T-helper 2 cell treated with Interferon-gamma antibody and Interleukin-4, amounts not matched to agents 5 μg/mL and 100 μg/mL, for 36 hours (primary cell): ENCODE results near the gene PLIN1.
A peak's percentile ranks its signal among the peaks of the same experiment; 100 is the strongest.
"Not testable (repeated sequence)": the region's sequence is repeated elsewhere in the genome, so short reads cannot be mapped to it uniquely, and the experiment has no call there.

Experiments
- DNase-seq: peaks from one replicate; pipeline ENCODE4 v3.0.0; 2021; ENCODE audit warnings: low spot score
- H3K27ac Mint-ChIP-seq: one replicate; pipeline ENCODE4 v1.8.0; 2021; ENCODE audit warnings: mild to moderate bottlenecking, mixed read lengths
- H3K27me3 Mint-ChIP-seq: one replicate; pipeline ENCODE4 v1.8.0; 2021; ENCODE audit warnings: low read depth, mixed read lengths
- H3K36me3 Mint-ChIP-seq: one replicate; pipeline ENCODE4 v1.8.0; 2021; ENCODE audit warnings: low read depth, mixed read lengths
- H3K4me1 Mint-ChIP-seq: one replicate; pipeline ENCODE4 v1.8.0; 2021; ENCODE audit warnings: low read depth, mixed read lengths
- H3K4me3 Mint-ChIP-seq: one replicate; pipeline ENCODE4 v1.8.0; 2022; ENCODE audit warnings: mild to moderate bottlenecking, moderate library complexity, mixed read lengths
- H3K9me3 Mint-ChIP-seq: one replicate; pipeline ENCODE4 v1.8.0; 2021; ENCODE audit warnings: mixed read lengths

PLIN1 gene

DNA sequence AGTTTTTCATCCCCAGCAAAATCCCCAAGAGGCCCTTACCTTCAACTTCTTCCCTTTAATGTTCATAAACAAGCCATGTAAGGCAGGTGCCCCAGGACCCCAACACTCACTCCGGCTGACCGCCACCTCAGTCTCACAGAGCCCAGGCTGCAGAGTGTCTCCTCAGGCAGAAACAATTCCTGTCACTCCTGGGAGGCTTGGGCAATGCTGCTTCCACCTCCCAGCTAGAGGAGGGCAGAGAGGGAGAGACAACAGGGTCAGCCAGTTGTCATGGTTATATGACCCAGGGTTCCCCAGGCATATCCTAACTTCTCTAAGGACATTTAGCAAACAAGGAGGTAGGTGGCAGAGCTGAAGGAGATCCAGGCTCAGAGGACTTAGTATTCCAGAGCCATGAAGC is at the start of gene PLIN1:
TSS of gene PLIN1 (minus strand) at position 156 of the 400 bp plus-strand sequence. CDS start 1,878 bp downstream, outside the sequence.
- Mint-ChIP-seq H3K4me3 (no peak within 1 kb of the TSS), H3K27me3 (peaks cover 9% of the 10 kb centered on the region)

DNA sequence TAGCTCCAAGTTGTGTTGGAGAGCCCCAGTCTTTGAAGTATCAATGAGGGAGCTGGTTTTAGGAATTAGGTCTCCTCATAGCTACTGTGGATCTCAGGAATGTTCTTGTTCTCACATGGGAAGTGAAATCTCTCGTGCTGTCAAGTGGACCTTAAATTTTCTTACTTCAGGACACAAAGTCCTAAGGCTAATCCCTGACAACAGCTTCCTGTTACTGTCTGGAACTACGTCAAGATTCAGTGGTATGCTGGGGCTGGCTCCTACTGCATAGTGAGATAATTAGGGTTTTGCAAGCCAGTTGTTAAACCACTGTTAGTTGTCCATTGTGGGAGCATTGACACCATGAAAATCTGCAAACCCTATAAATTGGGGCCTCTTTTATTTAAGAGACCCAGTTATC is 49.1 kb upstream of the PLIN1 start:
- Mint-ChIP-seq H3K4me3 (no peak overlapping the region), H3K27me3 (peaks cover 12% of the 10 kb centered on the region), H3K4me1 (no peaks in the 10 kb centered on the region), H3K36me3 (no peaks in the 10 kb centered on the region), H3K27ac (no peak overlapping the region), H3K9me3 (no peaks in the 10 kb centered on the region)
- no peak for DNase-seq

More for the DNA sequence above, at the start of gene PLIN1:
- Mint-ChIP-seq H3K9me3 (no peaks in the 10 kb centered on the region), H3K4me1 (no peaks in the 10 kb centered on the region), H3K27ac (no peak within 1 kb of the TSS), H3K36me3 (no peaks in the 10 kb centered on the region)
- DNase-seq, result no peak

DNA sequence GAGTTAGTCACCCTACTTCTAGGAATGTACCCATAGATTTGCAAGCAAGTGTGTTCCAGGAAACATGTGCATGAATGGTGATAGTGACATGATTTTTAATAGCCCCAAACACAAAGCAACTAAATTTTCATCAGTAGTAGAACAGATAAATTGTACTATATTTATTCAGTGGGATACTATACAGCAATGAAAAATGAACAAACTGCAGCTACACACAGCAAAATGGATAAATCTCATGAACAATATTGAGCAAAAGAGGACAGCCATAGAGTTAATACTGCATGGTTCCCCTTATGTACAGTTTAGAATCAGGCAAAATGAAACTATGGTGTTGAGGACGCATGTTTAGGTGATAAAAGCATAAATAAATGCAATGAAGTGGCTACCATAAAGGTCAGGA is 45.9 kb upstream of the PLIN1 start:
- Mint-ChIP-seq H3K27ac (no peak overlapping the region), H3K27me3 (peaks cover 16% of the 10 kb centered on the region), H3K4me3 (no peak overlapping the region), H3K4me1 (no peaks in the 10 kb centered on the region), H3K9me3 (no peaks in the 10 kb centered on the region), H3K36me3 (no peaks in the 10 kb centered on the region)
- DNase-seq, result no peak

DNA sequence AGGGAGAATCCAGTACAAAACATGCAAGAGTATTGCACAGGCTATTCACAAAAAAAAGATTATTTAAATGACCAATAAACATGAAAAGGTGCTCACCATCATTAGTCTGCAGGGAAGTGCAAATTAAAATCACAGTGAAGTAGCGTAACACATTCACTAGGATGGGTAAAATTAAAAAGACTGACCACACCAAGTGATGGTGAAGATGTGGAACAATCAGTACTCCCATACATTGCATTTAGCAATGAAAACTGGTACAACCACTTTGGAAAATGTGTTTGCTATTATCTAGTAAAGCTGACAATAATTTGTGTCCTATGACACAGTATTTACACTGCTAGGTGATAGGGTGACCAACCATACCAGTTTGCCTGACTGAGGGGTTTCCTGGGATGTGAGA is 45.5 kb upstream of the PLIN1 start:
- Mint-ChIP-seq H3K27ac (no peak overlapping the region), H3K36me3 (no peaks in the 10 kb centered on the region), H3K27me3 (peaks cover 16% of the 10 kb centered on the region), H3K9me3 (no peaks in the 10 kb centered on the region), H3K4me1 (no peaks in the 10 kb centered on the region), H3K4me3 (no peak overlapping the region)
- no peak for DNase-seq

DNA sequence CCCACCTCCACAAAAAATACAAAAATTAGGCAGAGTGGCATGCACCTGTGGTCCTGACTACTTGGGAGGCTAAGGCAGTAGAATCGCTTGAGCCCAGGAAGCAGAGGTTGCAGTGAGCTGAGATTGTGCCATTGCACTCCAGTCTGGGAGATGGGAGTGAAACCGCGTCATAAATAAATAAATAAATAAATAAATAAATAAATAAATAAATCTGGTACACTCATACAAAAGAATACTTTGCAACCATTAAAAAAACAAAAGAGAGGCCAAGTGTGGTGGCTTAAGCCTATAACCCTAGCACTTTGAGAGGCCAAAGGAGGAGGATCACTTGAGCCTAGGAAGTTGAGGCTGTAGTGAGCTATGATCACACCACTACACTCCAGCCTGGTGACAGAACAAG is 43.9 kb upstream of the PLIN1 start:
- no peaks in the 10 kb centered on the region for H3K9me3 Mint-ChIP-seq
- H3K36me3 Mint-ChIP-seq, result no peaks in the 10 kb centered on the region
- no peak overlapping the region for H3K4me3 Mint-ChIP-seq

DNA sequence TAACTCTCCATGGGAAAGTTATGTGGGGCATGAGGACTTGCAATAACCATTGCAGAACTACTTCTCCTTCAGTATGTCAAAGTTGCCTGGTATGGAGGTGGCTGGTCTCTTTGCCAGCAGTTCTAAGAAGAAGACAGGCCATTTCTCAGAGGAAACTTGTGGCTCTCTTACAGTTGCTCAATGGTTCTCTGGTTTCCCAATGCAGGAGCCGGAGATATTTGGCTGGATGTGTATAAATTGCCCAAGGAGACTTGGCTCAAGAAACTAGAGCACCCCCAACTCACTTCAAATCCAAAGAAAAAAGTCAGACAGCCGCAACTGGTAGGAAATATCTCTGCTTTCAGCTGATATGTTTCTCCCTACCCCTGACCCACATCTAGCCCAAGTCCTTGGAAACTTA is 35.6 kb upstream of the PLIN1 start:
- Mint-ChIP-seq H3K36me3 (no peaks in the 10 kb centered on the region), H3K27ac (no peak overlapping the region), H3K4me3 (no peak overlapping the region), H3K27me3 (peaks cover 24% of the 10 kb centered on the region), H3K9me3 (no peaks in the 10 kb centered on the region), H3K4me1 (no peaks in the 10 kb centered on the region)
- DNase-seq, result no peak

More for the DNA sequence above, 43.9 kb upstream of the PLIN1 start:
- Mint-ChIP-seq H3K27me3 (peaks cover 20% of the 10 kb centered on the region), H3K27ac (no peak overlapping the region), H3K4me1 (no peaks in the 10 kb centered on the region)
- no peak for DNase-seq

DNA sequence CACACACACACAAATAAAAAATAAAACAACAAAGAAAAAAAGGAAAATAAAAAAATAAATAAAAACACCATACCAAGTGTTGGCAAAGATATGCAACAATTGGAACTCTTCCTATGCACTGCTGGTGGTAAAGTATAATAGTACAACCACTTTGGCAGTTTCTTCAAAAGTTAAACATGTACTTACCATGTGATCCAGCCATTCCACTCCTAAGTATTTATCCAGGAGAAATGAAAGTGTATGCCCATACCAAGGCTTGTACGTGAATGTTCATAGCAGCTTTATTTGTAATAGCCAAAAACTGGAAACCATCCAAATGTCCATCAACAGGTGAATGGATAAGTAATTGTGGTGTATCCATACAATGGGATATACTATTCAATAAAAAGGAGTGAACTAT is 28.4 kb upstream of the PLIN1 start:
- Mint-ChIP-seq H3K4me3 (no peak overlapping the region), H3K27me3 (peaks cover 36% of the 10 kb centered on the region), H3K27ac (no peak overlapping the region), H3K9me3 (no peaks in the 10 kb centered on the region), H3K36me3 (no peaks in the 10 kb centered on the region), H3K4me1 (no peaks in the 10 kb centered on the region)
- no peak for DNase-seq

- Mint-ChIP-seq H3K4me3 (no peak overlapping the region), H3K9me3 (no peaks in the 10 kb centered on the region), H3K36me3 (no peaks in the 10 kb centered on the region), H3K27me3 (peaks cover 43% of the 10 kb centered on the region), H3K4me1 (no peaks in the 10 kb centered on the region), H3K27ac (no peak overlapping the region)
- DNase-seq, result no peak
These were observed 25.2 kb upstream of the PLIN1 start for GRCh38 chr15:89704411-89704810.

- H3K27ac Mint-ChIP-seq, result no peak overlapping the region
- H3K27me3 Mint-ChIP-seq, result peaks cover 36% of the 10 kb centered on the region
- no peaks in the 10 kb centered on the region for H3K36me3 Mint-ChIP-seq
- H3K4me1 Mint-ChIP-seq, result peaks cover 12% of the 10 kb centered on the region
- no peak for DNase-seq
- peaks cover 3% of the 10 kb centered on the region for H3K9me3 Mint-ChIP-seq
- H3K4me3 Mint-ChIP-seq, result no peak overlapping the region
These were observed 16.0 kb upstream of the PLIN1 start for GRCh38 chr15:89695198-89695597.

DNA sequence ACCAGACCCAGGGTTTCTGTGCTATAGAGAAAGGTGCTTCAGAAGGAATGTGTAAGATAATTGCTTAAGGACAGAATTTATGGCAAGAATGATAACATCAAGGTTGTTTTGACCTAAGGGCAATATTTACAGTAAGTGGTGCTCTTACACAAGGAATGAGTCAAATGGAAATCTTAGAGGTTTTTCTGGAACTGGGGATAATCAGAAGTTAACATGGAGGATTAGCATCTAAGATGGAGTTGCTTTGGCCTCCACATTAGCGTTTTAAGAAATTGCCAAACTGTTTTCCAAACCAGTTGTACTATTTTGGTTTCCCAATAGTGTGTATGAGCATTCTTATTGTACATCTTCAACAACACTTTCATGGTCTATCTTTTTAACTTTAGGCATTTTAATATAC is 14.5 kb upstream of the PLIN1 start:
- Mint-ChIP-seq H3K36me3 (no peaks in the 10 kb centered on the region), H3K9me3 (peaks cover 3% of the 10 kb centered on the region), H3K27ac (no peak overlapping the region), H3K27me3 (peaks cover 28% of the 10 kb centered on the region), H3K4me3 (no peak overlapping the region), H3K4me1 (peaks cover 20% of the 10 kb centered on the region)
- DNase-seq, result no peak

DNA sequence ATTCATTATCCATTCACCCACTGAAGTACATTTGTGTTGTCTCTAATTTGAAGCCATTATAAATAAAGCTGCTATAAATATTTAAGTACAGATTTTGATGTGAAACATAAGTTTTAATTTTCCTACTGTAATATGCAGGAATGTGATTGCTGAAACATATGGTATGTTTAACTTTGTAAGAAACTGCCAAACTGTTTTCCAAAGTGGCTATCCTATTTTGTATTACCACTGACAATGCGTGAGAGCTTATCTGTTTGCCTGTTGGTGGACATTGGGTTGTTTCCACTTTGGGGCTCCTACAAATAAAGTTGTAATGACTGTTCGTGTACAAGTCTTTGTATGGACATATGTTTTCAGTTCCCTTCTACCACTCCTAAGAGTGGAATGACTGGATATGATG is 13.9 kb upstream of the PLIN1 start:
- H3K4me1 Mint-ChIP-seq, result peaks cover 20% of the 10 kb centered on the region
- H3K4me3 Mint-ChIP-seq, result no peak overlapping the region
- H3K27me3 Mint-ChIP-seq, result peaks cover 24% of the 10 kb centered on the region
- no peak overlapping the region for H3K27ac Mint-ChIP-seq
- H3K9me3 Mint-ChIP-seq, result peaks cover 3% of the 10 kb centered on the region
- no peaks in the 10 kb centered on the region for H3K36me3 Mint-ChIP-seq
- no peak for DNase-seq

GRCh38 chr15:89690276-89691218 is 11.4 kb upstream of the PLIN1 start, which contains the start of the genes PEX11A and WDR93:
PEX11A (minus strand) TSS chr15:89690754; CDS start chr15:89690632, 122 bp downstream.
WDR93 (plus strand) TSS chr15:89690811; CDS start chr15:89701747, 10,936 bp downstream.
- H3K4me3 Mint-ChIP-seq, result peak within 1 kb of the TSS; percentile 84
- H3K9me3 Mint-ChIP-seq, result peaks cover 3% of the 10 kb centered on the region
- H3K27me3 Mint-ChIP-seq, result peaks cover 13% of the 10 kb centered on the region
- H3K36me3 Mint-ChIP-seq, result no peaks in the 10 kb centered on the region
- peaks cover 20% of the 10 kb centered on the region for H3K4me1 Mint-ChIP-seq
- peak within 1 kb of the TSS; percentile 82 for H3K27ac Mint-ChIP-seq
- peak; percentile 61 for DNase-seq

DNA sequence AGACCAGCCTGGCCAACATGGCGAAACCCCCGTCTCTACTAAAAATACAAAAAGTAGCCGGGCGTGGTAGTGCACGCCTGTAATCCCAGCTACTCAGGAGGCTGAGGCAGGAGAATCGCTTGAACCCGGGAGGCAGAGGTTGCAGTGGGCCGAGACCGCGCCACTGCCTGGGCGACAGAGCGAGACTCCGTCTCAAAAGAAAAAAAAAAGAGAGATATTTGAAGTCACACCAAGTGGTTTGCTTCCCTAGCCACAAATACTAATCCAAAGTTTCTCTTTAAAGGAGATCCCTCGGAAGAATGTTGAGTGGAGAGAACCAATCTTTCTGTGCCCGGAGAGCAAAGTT is 10.7 kb upstream of the PLIN1 start:
- not testable (repeated sequence) for H3K36me3 Mint-ChIP-seq, H3K27me3 Mint-ChIP-seq, DNase-seq, H3K9me3 Mint-ChIP-seq, H3K27ac Mint-ChIP-seq
- Mint-ChIP-seq H3K4me1 (peaks cover 20% of the 10 kb centered on the region), H3K4me3 (peak overlapping the region; percentile 84)

DNA sequence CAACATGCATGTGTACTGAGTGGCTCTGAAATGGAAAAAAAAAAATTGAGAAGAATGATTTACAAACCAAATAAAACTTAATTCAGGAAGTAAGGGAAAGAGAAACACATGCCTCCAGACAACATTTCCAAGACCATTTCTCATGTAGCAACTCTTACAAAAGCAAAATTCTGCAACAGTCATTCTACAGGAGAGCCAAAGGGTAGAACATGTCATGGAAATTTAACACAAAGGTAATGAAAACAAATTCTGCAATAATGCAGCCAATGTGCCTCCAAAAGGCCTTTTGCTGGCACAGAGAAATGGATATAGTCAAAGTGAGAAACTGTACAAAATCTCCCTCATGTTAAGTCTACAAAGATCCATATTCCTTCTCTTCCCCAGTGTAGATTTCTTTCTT is 7.4 kb upstream of the PLIN1 start:
- H3K4me3 Mint-ChIP-seq, result no peak overlapping the region

More for the DNA sequence above, 7.4 kb upstream of the PLIN1 start:
- H3K9me3 Mint-ChIP-seq, result peaks cover 3% of the 10 kb centered on the region
- H3K27me3 Mint-ChIP-seq, result peaks cover 5% of the 10 kb centered on the region
- H3K27ac Mint-ChIP-seq, result no peak overlapping the region
- DNase-seq, result no peak
- no peaks in the 10 kb centered on the region for H3K36me3 Mint-ChIP-seq
- peaks cover 18% of the 10 kb centered on the region for H3K4me1 Mint-ChIP-seq
